HG03280 (cell line): Measurements from ENCODE around the gene DRD5.

Source experiments
- ATAC-seq: cut with Tn5 transposase; IDR thresholded peaks from one replicate; pipeline ENCODE4 v1.9.1; 2021; ENCODE audit warnings: mild to moderate bottlenecking, moderate library complexity; ENCODE audit not compliant: unreplicated experiment

Gene DRD5

DNA sequence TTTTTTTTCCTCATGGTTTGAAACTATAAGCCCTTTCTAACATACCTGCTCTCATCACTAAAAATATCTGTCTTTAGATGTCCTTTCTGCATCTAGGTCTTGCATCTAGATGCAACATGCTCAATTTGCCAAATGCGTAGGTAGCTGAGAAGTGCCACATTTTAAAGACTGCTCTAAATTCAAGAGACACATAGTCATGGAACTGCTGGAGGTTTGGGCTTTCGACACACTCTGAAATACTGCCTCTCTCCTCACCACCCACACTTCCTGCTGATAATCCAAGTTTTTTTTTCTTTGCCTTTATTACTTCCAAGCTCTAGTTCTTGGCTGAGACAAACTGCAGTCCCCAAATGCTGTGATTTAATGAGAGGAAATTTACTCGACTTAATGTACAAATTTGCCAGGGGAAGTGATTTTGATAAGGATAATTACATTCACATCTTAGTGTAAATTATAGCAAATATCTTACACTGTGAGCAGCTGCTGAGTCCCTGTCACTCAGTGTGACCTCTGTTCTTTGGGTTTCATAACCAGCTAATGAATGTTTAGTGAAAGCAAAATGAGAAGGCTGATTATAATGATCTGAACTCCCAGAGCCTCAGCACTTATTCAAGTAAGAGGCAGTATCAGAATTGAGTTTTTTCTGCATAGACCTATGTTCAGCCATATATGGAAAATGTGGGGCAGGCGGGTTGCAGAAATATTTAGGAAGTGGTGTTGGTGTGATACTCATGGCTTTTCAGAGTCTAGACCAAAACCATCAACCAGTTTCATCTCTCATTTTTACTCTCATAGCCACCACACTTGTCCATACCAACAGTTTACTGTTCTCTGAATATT is 31.3 kb downstream of the DRD5 start:
- peak; percentile 78 for ATAC-seq

DNA sequence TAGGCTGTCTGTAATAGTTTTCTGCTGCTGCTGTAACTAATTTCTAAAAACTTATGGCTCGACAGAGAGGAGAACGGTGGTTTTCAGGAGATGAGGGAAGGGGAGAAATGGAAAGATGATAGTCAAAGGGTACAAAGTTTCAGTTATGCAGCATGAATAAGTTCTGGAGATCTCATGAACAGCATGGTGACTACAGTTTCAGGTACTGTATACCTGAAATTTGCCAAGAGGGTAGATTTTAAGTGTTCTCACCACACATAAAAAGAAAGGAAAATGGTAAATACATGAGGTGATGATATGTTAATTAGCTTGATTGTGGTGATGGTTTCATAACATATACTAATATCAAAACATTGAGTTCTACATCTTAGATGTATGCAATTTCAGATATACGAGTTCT is 34.9 kb downstream of the DRD5 start:
- ATAC-seq = no peak

- no peak for ATAC-seq
Observed at GRCh38 chr4:9820343-9820742, 38.9 kb downstream of the DRD5 start.

DNA sequence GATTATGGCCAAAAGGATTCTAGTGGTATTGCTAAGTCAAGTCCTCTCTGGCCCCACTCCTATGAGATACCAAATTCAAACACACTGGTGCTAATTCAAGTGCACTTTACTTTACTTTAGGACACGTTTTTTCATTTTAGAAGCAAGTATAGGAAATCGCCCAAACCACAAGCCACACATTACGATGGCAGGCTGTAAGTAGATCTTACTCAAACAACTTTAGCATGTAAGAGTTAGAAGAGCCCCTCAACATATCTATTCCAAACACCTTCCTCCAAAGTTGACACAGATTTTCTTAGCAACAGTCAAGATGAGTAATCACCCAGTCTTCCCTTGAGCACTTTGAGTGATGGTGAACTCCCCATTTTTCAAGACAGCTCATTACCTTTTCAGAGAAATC is 43.6 kb downstream of the DRD5 start:
- ATAC-seq = no peak

GRCh38 chr4:9826551-9826950 is 45.1 kb downstream of the DRD5 start:
- ATAC-seq = no peak

DNA sequence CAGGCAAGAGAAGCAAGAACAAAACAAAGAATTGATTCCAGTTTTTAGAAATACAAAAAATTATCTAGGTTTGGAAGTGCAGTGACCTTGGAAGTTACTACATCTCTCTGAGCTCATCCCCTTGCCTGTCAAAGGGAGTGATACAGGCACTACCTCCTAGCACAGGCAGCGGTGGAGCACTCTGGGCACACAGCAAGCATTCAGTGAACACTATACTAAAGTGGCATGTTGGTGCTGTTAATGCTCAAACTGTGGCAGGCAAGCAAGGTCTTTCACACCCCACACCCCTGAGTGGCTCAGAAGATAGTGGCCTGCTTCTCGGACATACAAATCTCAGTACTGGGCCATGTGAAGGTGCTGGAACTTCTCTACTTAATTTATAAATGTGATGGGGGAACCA is 51.2 kb downstream of the DRD5 start:
- ATAC-seq = no peak

DNA sequence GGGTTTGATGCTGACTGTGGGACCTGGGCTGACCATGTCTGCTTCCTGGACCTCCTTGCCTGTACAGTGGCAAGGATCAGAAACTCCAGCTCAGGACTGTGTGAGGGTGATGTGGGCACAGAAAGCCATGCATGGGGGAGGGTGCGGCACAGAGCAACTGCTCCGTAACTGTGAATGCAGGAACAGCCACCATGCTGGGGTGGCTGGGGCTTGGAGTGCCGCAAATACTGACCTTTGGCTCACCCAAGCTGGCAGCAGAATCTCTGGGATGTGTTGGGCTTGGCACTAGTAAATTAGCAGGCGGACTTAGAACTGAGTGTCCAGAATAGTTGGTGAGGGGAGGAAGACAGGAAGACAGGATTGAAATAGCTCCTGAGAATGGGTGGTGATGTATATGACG is 52.0 kb downstream of the DRD5 start:
- ATAC-seq = no peak
